ENCODE data around the gene VEGFC.

The VEGFC gene

DNA sequence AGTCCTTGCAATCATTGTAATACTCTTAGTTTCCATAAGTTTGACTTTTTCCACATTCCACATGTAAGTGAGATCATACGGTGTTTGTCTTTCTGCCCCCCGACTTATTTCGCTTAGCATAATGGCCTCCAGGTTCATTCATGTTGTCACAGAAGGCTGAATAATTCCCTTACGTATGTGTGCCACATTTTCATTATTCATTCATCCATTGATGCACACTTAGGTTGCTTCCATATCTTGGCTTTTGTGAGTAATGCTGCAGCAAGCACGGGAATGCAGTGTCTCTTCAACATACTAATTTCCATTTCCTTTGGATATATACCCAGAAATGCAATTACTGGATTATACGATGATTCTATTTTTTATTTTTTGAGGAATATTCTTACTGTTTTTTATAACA lies 22.0 kb upstream of the VEGFC start:
- TF ChIP-seq, protein P1, sequence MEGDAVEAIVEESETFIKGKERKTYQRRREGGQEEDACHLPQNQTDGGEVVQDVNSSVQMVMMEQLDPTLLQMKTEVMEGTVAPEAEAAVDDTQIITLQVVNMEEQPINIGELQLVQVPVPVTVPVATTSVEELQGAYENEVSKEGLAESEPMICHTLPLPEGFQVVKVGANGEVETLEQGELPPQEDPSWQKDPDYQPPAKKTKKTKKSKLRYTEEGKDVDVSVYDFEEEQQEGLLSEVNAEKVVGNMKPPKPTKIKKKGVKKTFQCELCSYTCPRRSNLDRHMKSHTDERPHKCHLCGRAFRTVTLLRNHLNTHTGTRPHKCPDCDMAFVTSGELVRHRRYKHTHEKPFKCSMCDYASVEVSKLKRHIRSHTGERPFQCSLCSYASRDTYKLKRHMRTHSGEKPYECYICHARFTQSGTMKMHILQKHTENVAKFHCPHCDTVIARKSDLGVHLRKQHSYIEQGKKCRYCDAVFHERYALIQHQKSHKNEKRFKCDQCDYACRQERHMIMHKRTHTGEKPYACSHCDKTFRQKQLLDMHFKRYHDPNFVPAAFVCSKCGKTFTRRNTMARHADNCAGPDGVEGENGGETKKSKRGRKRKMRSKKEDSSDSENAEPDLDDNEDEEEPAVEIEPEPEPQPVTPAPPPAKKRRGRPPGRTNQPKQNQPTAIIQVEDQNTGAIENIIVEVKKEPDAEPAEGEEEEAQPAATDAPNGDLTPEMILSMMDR (IDR thresholded peaks at IDR 0.05; ENCODE audit: poor library complexity, severe bottlenecking) = no peak
- Histone ChIP-seq H3K4me1 (ENCODE audit: insufficient read depth, poor library complexity, severe bottlenecking) (peaks cover 11% of the 10 kb centered on the region), H3K9me3 (ENCODE audit: severe bottlenecking) (no peaks in the 10 kb centered on the region), H3K27me3 (ENCODE audit: insufficient read depth, poor library complexity, severe bottlenecking) (no peaks in the 10 kb centered on the region), H3K36me3 (ENCODE audit: low read depth) (no peaks in the 10 kb centered on the region), H3K4me3 (ENCODE audit: severe bottlenecking) (no peak overlapping the region), H3K27ac (ENCODE audit: poor library complexity, severe bottlenecking) (no peak overlapping the region)
- DNase-seq (ENCODE audit: low spot score) = no peak
- ATAC-seq (ENCODE audit: low read depth) = no peak

DNA sequence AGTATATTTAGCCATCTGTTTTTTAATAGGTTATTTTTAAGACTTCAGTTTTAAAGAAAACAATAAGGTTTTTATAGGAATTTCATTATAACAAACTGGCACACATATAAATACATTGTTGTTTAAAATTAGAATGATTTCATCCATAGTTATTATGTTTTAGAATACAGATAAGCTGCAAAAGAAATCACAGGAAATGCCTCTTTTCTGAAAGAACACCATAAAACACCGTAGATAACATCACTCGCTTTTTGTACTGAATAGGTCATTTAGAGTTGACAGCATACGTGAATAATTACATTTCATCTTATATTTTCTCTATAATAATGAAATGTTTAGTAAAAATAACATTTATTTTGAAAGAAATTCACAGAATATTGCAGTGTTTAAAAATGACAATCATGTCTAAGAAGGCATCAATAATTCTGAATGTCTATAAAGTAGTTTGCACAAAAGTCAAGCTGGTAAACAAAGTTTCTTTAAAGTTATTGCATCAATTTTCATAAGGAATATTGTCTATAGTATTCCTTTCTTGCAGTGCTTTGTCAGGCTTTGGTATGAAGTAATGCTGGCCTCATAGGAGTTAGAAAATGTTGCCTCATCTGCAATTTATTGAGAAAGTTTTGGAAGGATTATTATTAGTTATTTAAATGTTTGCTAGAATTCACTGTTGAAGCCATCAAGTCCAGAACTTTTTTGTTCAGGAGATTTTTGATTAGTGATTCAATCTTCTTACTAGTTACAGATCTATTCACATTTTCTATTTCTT lies 17.9 kb upstream of the VEGFC start:
- TF ChIP-seq, protein P1 (IDR thresholded peaks at IDR 0.05; ENCODE audit: poor library complexity, severe bottlenecking) = no peak
- H3K4me1 ChIP-seq (ENCODE audit: insufficient read depth, poor library complexity, severe bottlenecking) = no peaks in the 10 kb centered on the region
- no peaks in the 10 kb centered on the region for H3K27me3 ChIP-seq (ENCODE audit: insufficient read depth, poor library complexity, severe bottlenecking)
- H3K4me3 ChIP-seq (ENCODE audit: severe bottlenecking) = no peak overlapping the region
- no peak overlapping the region for H3K27ac ChIP-seq (ENCODE audit: poor library complexity, severe bottlenecking)
- ATAC-seq (ENCODE audit: low read depth) (no peak), DNase-seq (ENCODE audit: low spot score) (no peak)
- H3K36me3 ChIP-seq (ENCODE audit: low read depth) = no peaks in the 10 kb centered on the region
- H3K9me3 ChIP-seq (ENCODE audit: severe bottlenecking) = peaks cover 3% of the 10 kb centered on the region

- peaks cover 3% of the 10 kb centered on the region for H3K9me3 ChIP-seq (ENCODE audit: severe bottlenecking)
- TF ChIP-seq, protein P1 (IDR thresholded peaks at IDR 0.05; ENCODE audit: poor library complexity, severe bottlenecking) = no peak
- H3K4me3 ChIP-seq (ENCODE audit: severe bottlenecking) = no peak overlapping the region
- no peak for DNase-seq (ENCODE audit: low spot score)
- H3K27ac ChIP-seq (ENCODE audit: poor library complexity, severe bottlenecking) = no peak overlapping the region
- H3K36me3 ChIP-seq (ENCODE audit: low read depth) = no peaks in the 10 kb centered on the region
- no peaks in the 10 kb centered on the region for H3K27me3 ChIP-seq (ENCODE audit: insufficient read depth, poor library complexity, severe bottlenecking)
- no peaks in the 10 kb centered on the region for H3K4me1 ChIP-seq (ENCODE audit: insufficient read depth, poor library complexity, severe bottlenecking)
- no peak for ATAC-seq (ENCODE audit: low read depth)
These were observed 14.2 kb upstream of the VEGFC start for GRCh38 chr4:176806778-176807375.

DNA sequence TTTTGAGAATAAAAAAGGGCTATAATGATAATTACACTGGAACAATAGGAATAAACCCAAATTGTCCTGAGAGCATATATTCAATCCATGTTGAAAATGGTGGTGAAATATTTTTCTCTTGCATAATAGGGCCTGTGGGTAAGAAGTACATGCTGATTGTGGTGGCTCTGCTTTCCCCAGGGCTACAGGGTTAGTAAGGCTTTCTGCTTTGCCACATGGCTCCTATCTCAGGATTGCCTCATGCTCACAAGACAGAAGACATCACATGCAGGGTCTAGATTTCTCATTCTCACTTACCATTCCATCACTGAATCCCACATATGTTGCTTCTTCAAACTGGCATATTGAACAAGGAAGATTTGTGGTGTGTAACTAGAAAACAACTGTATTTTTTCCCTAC lies 12.4 kb upstream of the VEGFC start:
- no peaks in the 10 kb centered on the region for H3K36me3 ChIP-seq (ENCODE audit: low read depth)
- no peaks in the 10 kb centered on the region for H3K27me3 ChIP-seq (ENCODE audit: insufficient read depth, poor library complexity, severe bottlenecking)
- TF ChIP-seq, protein P1 (IDR thresholded peaks at IDR 0.05; ENCODE audit: poor library complexity, severe bottlenecking) = no peak
- H3K4me1 ChIP-seq (ENCODE audit: insufficient read depth, poor library complexity, severe bottlenecking) = no peaks in the 10 kb centered on the region
- DNase-seq (ENCODE audit: low spot score) (no peak), ATAC-seq (ENCODE audit: low read depth) (no peak)
- H3K27ac ChIP-seq (ENCODE audit: poor library complexity, severe bottlenecking) = no peak overlapping the region
- H3K4me3 ChIP-seq (ENCODE audit: severe bottlenecking) = no peak overlapping the region
- H3K9me3 ChIP-seq (ENCODE audit: severe bottlenecking) = peaks cover 3% of the 10 kb centered on the region

Data from RWPE2 (cell line).